HEK293 (cell line): ENCODE data around the gene ARHGAP27.

Source experiments
- SCRT2 ChIP-seq: fragments of 450-650 bp; formaldehyde crosslinking; IDR thresholded peaks from 2 replicates; pipeline ENCODE4 v1.5.1; 2016; ENCODE audit warnings: missing biosample characterization, missing genetic modification characterization
- SP3 ChIP-seq: fragments of 450-650 bp; formaldehyde crosslinking; IDR thresholded peaks from 2 replicates; pipeline ENCODE4 v1.5.1; 2016; ENCODE audit warnings: missing biosample characterization, missing genetic modification characterization
- SP7 ChIP-seq: fragments of 450-650 bp; formaldehyde crosslinking; IDR thresholded peaks from 2 replicates; pipeline ENCODE4 v1.5.1; 2016; ENCODE audit warnings: missing biosample characterization, missing genetic modification characterization
- WT1 ChIP-seq: fragments of 450-650 bp; formaldehyde crosslinking; IDR thresholded peaks from 2 replicates; pipeline ENCODE4 v1.5.1; 2016; ENCODE audit warnings: missing biosample characterization, missing genetic modification characterization
- ZBTB48 ChIP-seq: fragments of 450-650 bp; formaldehyde crosslinking; IDR thresholded peaks from 2 replicates; pipeline ENCODE4 v1.5.1; 2016; ENCODE audit warnings: missing biosample characterization, missing genetic modification characterization
- ZFP3 ChIP-seq: fragments of 450-650 bp; formaldehyde crosslinking; IDR thresholded peaks from 2 replicates; pipeline ENCODE4 v1.5.1; 2016; ENCODE audit warnings: low read depth, missing biosample characterization, missing genetic modification characterization
- ZNF140 ChIP-seq: fragments of 450-650 bp; formaldehyde crosslinking; IDR thresholded peaks from 2 replicates; pipeline ENCODE4 v1.5.1; 2016; ENCODE audit warnings: missing biosample characterization, missing genetic modification characterization
- ZNF146 ChIP-seq: fragments of 450-650 bp; formaldehyde crosslinking; IDR thresholded peaks from 2 replicates; pipeline ENCODE4 v1.5.1; 2016; ENCODE audit warnings: missing biosample characterization, missing genetic modification characterization
- ZNF202 ChIP-seq: fragments of 450-650 bp; formaldehyde crosslinking; IDR thresholded peaks from 2 replicates; pipeline ENCODE4 v1.5.1; 2016; ENCODE audit warnings: missing biosample characterization, missing genetic modification characterization, borderline replicate concordance
- ZNF394 ChIP-seq: fragments of 450-650 bp; formaldehyde crosslinking; IDR thresholded peaks from 2 replicates; pipeline ENCODE4 v1.5.1; 2016; ENCODE audit warnings: missing biosample characterization, missing genetic modification characterization, mild to moderate bottlenecking, moderate library complexity, borderline replicate concordance
- ZNF433 ChIP-seq: fragments of 450-650 bp; formaldehyde crosslinking; IDR thresholded peaks from 2 replicates; pipeline ENCODE4 v1.5.1; 2016; ENCODE audit warnings: missing biosample characterization, missing genetic modification characterization, low read depth
- ZNF621 ChIP-seq: fragments of 450-650 bp; formaldehyde crosslinking; IDR thresholded peaks from 2 replicates; pipeline ENCODE4 v1.5.1; 2017; ENCODE audit warnings: missing biosample characterization, missing genetic modification characterization
- ZNF623 ChIP-seq: fragments of 450-650 bp; formaldehyde crosslinking; IDR thresholded peaks from 2 replicates; pipeline ENCODE4 v1.5.1; 2016; ENCODE audit warnings: missing biosample characterization, missing genetic modification characterization
- ZNF658 ChIP-seq: fragments of 450-650 bp; formaldehyde crosslinking; IDR thresholded peaks from 2 replicates; pipeline ENCODE4; 2016; ENCODE audit warnings: missing biosample characterization, missing genetic modification characterization
- ZNF660 ChIP-seq: fragments of 450-650 bp; IDR thresholded peaks from 2 replicates; pipeline ENCODE4 v1.5.1; 2018; ENCODE audit warnings: missing biosample characterization, mild to moderate bottlenecking, missing genetic modification characterization
- ZNF707 ChIP-seq: fragments of 450-650 bp; formaldehyde crosslinking; IDR thresholded peaks from 2 replicates; pipeline ENCODE4 v1.5.1; 2016; ENCODE audit warnings: missing biosample characterization, missing genetic modification characterization
- ZSCAN16 ChIP-seq: fragments of 450-650 bp; formaldehyde crosslinking; IDR thresholded peaks from 2 replicates; pipeline ENCODE4 v1.5.1; 2016; ENCODE audit warnings: missing biosample characterization, missing genetic modification characterization
- TF ChIP-seq, protein P1 (sequence below): fragments of 450-650 bp; IDR thresholded peaks from 2 replicates; pipeline ENCODE4 v1.5.1; 2018; ENCODE audit warnings: missing biosample characterization, missing genetic modification characterization
- TF ChIP-seq, protein P2 (sequence below): fragments of 450-650 bp; formaldehyde crosslinking; IDR thresholded peaks from 2 replicates; pipeline ENCODE4 v1.5.1; 2016; ENCODE audit warnings: missing biosample characterization, missing genetic modification characterization
- TF ChIP-seq, protein P3 (sequence below): fragments of 450-650 bp; formaldehyde crosslinking; IDR thresholded peaks from 2 replicates; pipeline ENCODE4 v1.5.1; 2016; ENCODE audit warnings: missing biosample characterization, missing genetic modification characterization
- TF ChIP-seq, protein P4 (sequence below): fragments of 450-650 bp; formaldehyde crosslinking; IDR thresholded peaks from 2 replicates; pipeline ENCODE4 v1.5.1; 2016; ENCODE audit warnings: missing biosample characterization, missing genetic modification characterization
- TF ChIP-seq, protein P5 (sequence below): fragments of 450-650 bp; formaldehyde crosslinking; IDR thresholded peaks from 2 replicates; pipeline ENCODE4 v1.5.1; 2016; ENCODE audit warnings: missing biosample characterization, missing genetic modification characterization
- TF ChIP-seq, protein P6 (sequence below): fragments of 450-650 bp; formaldehyde crosslinking; IDR thresholded peaks from 2 replicates; pipeline ENCODE4 v1.5.1; 2016; ENCODE audit warnings: missing biosample characterization, missing genetic modification characterization
- TF ChIP-seq, protein P7 (sequence below): fragments of 450-650 bp; formaldehyde crosslinking; IDR thresholded peaks from 2 replicates; pipeline ENCODE4 v1.5.1; 2016; ENCODE audit warnings: missing biosample characterization, missing genetic modification characterization

ARHGAP27 gene

DNA sequence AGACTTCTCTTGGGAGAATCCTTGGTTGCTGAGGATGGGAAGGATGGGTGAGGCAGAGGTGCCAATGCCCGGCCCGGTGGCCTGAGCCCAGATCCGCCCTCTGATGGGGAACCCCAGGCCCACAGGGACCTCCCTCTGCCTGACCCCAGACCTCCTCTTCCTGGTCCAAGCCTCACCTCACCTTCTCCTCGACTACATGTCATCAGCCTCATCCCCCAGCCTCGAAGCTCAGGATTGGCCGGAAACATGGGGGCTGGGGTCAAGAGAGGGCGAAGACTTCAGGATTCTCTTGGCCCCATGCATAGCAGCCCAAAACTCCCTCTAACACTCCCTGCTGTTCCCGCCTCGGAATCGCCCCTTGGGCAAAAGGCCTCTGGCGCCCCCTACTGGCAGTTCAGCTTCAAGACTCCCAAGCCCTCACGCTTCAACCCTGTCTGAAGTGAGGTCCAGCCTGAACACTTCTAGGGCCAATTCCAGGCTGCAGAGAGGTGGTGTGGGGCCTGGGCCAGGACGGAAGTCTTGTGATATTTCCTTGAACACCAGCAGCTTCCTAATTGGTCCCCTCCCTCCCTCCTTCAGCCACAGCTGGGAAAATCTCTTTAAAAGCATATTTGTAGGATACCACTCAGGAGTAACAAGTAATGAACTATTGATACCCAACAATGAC lies 47.2 kb downstream of the ARHGAP27 start (continued):
- TF ChIP-seq ZNF140 (tag by site-specific recombination) (no peak), ZNF623 (tag by site-specific recombination) (no peak), ZNF707 (tag by site-specific recombination) (no peak), ZNF433 (tag by site-specific recombination) (no peak), ZNF658 (tag by site-specific recombination) (no peak), SCRT2 (tag by site-specific recombination) (no peak), ZNF394 (tag by site-specific recombination) (peak; percentile 31; the same call in 1 of the 2 replicates), ZFP3 (tag by site-specific recombination) (no peak), ZNF146 (tag by site-specific recombination) (no peak), ZNF621 (tag by site-specific recombination) (no peak), ZSCAN16 (tag by site-specific recombination) (no peak), ZNF202 (tag by site-specific recombination) (no peak), ZBTB48 (tag by site-specific recombination) (peak; percentile 27; the same call in 1 of the 2 replicates), SP3 (no peak), SP7 (tag by site-specific recombination) (peak; percentile 47; the same call in 1 of the 2 replicates), ZNF660 (no peak; the same call in 1 of the 2 replicates), WT1 (peak; percentile 68; the same call in 1 of the 2 replicates)
- TF ChIP-seq, protein P1, sequence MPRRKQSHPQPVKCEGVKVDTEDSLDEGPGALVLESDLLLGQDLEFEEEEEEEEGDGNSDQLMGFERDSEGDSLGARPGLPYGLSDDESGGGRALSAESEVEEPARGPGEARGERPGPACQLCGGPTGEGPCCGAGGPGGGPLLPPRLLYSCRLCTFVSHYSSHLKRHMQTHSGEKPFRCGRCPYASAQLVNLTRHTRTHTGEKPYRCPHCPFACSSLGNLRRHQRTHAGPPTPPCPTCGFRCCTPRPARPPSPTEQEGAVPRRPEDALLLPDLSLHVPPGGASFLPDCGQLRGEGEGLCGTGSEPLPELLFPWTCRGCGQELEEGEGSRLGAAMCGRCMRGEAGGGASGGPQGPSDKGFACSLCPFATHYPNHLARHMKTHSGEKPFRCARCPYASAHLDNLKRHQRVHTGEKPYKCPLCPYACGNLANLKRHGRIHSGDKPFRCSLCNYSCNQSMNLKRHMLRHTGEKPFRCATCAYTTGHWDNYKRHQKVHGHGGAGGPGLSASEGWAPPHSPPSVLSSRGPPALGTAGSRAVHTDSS (tag by site-specific recombination), result no peak
- TF ChIP-seq, protein P2, sequence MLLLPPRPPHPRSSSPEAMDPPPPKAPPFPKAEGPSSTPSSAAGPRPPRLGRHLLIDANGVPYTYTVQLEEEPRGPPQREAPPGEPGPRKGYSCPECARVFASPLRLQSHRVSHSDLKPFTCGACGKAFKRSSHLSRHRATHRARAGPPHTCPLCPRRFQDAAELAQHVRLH (tag by site-specific recombination), result no peak
- TF ChIP-seq, protein P3, sequence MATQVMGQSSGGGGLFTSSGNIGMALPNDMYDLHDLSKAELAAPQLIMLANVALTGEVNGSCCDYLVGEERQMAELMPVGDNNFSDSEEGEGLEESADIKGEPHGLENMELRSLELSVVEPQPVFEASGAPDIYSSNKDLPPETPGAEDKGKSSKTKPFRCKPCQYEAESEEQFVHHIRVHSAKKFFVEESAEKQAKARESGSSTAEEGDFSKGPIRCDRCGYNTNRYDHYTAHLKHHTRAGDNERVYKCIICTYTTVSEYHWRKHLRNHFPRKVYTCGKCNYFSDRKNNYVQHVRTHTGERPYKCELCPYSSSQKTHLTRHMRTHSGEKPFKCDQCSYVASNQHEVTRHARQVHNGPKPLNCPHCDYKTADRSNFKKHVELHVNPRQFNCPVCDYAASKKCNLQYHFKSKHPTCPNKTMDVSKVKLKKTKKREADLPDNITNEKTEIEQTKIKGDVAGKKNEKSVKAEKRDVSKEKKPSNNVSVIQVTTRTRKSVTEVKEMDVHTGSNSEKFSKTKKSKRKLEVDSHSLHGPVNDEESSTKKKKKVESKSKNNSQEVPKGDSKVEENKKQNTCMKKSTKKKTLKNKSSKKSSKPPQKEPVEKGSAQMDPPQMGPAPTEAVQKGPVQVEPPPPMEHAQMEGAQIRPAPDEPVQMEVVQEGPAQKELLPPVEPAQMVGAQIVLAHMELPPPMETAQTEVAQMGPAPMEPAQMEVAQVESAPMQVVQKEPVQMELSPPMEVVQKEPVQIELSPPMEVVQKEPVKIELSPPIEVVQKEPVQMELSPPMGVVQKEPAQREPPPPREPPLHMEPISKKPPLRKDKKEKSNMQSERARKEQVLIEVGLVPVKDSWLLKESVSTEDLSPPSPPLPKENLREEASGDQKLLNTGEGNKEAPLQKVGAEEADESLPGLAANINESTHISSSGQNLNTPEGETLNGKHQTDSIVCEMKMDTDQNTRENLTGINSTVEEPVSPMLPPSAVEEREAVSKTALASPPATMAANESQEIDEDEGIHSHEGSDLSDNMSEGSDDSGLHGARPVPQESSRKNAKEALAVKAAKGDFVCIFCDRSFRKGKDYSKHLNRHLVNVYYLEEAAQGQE (tag by site-specific recombination), result no peak; the same call in 1 of the 2 replicates
- TF ChIP-seq, protein P4, sequence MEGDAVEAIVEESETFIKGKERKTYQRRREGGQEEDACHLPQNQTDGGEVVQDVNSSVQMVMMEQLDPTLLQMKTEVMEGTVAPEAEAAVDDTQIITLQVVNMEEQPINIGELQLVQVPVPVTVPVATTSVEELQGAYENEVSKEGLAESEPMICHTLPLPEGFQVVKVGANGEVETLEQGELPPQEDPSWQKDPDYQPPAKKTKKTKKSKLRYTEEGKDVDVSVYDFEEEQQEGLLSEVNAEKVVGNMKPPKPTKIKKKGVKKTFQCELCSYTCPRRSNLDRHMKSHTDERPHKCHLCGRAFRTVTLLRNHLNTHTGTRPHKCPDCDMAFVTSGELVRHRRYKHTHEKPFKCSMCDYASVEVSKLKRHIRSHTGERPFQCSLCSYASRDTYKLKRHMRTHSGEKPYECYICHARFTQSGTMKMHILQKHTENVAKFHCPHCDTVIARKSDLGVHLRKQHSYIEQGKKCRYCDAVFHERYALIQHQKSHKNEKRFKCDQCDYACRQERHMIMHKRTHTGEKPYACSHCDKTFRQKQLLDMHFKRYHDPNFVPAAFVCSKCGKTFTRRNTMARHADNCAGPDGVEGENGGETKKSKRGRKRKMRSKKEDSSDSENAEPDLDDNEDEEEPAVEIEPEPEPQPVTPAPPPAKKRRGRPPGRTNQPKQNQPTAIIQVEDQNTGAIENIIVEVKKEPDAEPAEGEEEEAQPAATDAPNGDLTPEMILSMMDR (tag by site-specific recombination), result peak; percentile 92
- TF ChIP-seq, protein P5, sequence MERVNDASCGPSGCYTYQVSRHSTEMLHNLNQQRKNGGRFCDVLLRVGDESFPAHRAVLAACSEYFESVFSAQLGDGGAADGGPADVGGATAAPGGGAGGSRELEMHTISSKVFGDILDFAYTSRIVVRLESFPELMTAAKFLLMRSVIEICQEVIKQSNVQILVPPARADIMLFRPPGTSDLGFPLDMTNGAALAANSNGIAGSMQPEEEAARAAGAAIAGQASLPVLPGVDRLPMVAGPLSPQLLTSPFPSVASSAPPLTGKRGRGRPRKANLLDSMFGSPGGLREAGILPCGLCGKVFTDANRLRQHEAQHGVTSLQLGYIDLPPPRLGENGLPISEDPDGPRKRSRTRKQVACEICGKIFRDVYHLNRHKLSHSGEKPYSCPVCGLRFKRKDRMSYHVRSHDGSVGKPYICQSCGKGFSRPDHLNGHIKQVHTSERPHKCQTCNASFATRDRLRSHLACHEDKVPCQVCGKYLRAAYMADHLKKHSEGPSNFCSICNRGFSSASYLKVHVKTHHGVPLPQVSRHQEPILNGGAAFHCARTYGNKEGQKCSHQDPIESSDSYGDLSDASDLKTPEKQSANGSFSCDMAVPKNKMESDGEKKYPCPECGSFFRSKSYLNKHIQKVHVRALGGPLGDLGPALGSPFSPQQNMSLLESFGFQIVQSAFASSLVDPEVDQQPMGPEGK (tag by site-specific recombination), result peak; percentile 63
- TF ChIP-seq, protein P6, sequence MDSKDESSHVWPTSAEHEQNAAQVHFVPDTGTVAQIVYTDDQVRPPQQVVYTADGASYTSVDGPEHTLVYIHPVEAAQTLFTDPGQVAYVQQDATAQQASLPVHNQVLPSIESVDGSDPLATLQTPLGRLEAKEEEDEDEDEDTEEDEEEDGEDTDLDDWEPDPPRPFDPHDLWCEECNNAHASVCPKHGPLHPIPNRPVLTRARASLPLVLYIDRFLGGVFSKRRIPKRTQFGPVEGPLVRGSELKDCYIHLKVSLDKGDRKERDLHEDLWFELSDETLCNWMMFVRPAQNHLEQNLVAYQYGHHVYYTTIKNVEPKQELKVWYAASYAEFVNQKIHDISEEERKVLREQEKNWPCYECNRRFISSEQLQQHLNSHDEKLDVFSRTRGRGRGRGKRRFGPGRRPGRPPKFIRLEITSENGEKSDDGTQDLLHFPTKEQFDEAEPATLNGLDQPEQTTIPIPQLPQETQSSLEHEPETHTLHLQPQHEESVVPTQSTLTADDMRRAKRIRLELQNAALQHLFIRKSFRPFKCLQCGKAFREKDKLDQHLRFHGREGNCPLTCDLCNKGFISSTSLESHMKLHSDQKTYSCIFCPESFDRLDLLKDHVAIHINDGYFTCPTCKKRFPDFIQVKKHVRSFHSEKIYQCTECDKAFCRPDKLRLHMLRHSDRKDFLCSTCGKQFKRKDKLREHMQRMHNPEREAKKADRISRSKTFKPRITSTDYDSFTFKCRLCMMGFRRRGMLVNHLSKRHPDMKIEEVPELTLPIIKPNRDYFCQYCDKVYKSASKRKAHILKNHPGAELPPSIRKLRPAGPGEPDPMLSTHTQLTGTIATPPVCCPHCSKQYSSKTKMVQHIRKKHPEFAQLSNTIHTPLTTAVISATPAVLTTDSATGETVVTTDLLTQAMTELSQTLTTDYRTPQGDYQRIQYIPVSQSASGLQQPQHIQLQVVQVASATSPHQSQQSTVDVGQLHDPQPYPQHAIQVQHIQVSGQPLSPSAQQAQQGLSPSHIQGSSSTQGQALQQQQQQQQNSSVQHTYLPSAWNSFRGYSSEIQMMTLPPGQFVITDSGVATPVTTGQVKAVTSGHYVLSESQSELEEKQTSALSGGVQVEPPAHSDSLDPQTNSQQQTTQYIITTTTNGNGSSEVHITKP (tag by site-specific recombination), result no peak
- TF ChIP-seq, protein P7, sequence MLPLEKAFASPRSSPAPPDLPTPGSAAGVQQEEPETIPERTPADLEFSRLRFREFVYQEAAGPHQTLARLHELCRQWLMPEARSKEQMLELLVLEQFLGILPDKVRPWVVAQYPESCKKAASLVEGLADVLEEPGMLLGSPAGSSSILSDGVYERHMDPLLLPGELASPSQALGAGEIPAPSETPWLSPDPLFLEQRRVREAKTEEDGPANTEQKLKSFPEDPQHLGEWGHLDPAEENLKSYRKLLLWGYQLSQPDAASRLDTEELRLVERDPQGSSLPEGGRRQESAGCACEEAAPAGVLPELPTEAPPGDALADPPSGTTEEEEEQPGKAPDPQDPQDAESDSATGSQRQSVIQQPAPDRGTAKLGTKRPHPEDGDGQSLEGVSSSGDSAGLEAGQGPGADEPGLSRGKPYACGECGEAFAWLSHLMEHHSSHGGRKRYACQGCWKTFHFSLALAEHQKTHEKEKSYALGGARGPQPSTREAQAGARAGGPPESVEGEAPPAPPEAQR (tag by site-specific recombination), result no peak
